GM12875 (cell line): ENCODE results near the gene RASGEF1B.

Experiments used
- H3K4me3 ChIP-seq: one replicate; pipeline ENCODE4 v1.5.1; 2011; ENCODE audit warnings: low read depth, low read length, control low read depth
- CTCF ChIP-seq: IDR thresholded peaks from 2 replicates; pipeline ENCODE4 v1.5.1; 2011; ENCODE audit warnings: low read depth, mild to moderate bottlenecking, control low read depth, inconsistent platforms, low read length, moderate library complexity, borderline replicate concordance; ENCODE audit not compliant: insufficient read depth

Gene RASGEF1B

GRCh38 chr4:81432825-81433224, 38.9 kb downstream of the RASGEF1B start:
- no peak for TF ChIP-seq CTCF
- no peak overlapping the region for H3K4me3 ChIP-seq

DNA sequence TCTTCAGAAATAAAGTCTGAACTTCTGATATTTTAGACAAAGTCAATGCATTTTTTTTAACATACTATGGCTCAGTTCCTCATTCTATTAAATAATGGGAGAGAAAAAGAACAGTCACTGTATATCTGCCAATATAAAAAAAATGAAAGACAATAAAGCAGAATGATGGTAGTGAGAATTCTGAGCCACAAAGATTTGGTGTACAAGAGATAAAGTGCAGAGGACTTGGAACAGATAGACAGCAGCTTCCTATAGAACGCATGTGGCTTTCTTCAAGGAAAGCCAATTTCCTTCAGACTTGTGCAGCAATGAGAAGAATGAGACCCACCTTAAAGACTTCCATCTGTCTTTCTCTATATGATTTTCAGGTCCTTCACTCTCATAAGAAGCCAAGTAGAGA, 39.7 kb downstream of the RASGEF1B start:
- no peak overlapping the region for H3K4me3 ChIP-seq
- no peak for TF ChIP-seq CTCF

DNA sequence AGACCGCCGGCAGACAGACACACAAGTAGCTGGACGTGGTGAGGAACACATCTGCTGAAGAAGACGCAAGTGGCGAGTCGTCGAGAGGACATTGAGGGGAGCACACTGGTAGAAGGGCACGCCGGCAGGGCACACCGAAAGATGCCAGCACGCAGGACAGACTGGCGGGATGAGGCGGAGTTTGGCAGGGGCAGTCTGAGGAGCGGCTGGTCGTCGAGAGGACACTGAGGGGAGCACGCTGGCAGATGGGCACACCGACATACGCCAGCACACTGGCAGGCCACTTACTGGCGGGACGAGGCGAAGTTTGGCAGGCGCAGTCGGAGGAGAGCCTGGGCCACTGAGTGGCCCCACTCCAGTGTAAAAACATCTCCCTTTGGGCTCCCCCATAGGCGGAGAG, 42.1 kb downstream of the RASGEF1B start:
- no peak overlapping the region for H3K4me3 ChIP-seq
- no peak for TF ChIP-seq CTCF

DNA sequence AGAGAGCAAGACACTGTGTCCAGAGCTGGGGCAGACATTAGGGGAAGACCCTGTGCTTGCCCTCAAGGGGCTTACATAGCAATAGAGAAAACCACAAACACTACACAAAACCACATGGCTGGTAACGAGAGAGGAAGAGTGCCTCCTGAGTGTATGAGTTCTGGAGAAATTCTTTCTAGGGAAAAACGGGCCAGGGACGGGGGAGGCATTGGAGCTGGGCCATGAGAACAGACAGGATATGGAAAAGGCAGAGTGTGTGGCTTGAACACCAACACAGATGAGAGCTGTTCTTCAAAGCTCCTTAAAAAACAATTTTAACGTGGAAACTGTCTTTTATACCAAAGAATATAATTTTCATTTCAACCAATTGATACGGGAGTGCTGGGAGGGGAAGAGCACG, 42.7 kb downstream of the RASGEF1B start:
- no peak for TF ChIP-seq CTCF
- H3K4me3 ChIP-seq = no peak overlapping the region

DNA sequence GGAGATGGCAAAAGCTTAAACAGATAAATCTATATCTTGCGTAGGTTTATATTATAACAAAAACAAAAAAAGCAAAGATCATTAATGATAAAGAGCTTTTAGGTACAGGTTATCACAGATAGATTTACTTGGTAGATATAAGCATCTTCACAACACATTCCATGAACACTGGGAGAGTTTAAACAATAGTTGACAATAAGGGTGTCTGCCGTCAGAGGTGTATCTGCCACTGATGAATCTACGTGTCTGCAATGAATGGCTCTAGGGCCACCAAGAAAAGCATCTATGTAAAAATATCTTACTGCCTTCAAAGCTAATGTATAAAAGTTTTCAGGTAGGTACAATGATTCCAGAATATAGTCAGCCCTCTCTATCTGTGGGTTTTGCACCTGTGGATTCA, 43.7 kb downstream of the RASGEF1B start:
- no peak for TF ChIP-seq CTCF

GRCh38 chr4:81427344-81427821, 44.3 kb downstream of the RASGEF1B start:
- no peak overlapping the region for H3K4me3 ChIP-seq
- TF ChIP-seq CTCF = no peak

More for the DNA sequence above, 43.7 kb downstream of the RASGEF1B start:
- H3K4me3 ChIP-seq = no peak overlapping the region

GRCh38 chr4:81426770-81427289, 44.9 kb downstream of the RASGEF1B start:
- H3K4me3 ChIP-seq = no peak overlapping the region
- TF ChIP-seq CTCF = no peak
